Loucy (cell line): ENCODE results near the gene RPS6KA5.

Experiments used
- EZH2phosphoT487 ChIP-seq: fragments of 200-600 bp; IDR thresholded peaks from 2 replicates; pipeline ENCODE4 v1.6.1; 2018; ENCODE audit warnings: antibody characterized with exemption, mild to moderate bottlenecking, moderate library complexity, borderline replicate concordance
- TF ChIP-seq, protein P1 (sequence below): fragments of 200-600 bp; sonication (generic); conservative IDR thresholded peaks from 2 replicates; pipeline ENCODE4 v1.5.1; 2014; ENCODE audit warnings: mild to moderate bottlenecking, antibody characterized with exemption, low read length

DNA sequence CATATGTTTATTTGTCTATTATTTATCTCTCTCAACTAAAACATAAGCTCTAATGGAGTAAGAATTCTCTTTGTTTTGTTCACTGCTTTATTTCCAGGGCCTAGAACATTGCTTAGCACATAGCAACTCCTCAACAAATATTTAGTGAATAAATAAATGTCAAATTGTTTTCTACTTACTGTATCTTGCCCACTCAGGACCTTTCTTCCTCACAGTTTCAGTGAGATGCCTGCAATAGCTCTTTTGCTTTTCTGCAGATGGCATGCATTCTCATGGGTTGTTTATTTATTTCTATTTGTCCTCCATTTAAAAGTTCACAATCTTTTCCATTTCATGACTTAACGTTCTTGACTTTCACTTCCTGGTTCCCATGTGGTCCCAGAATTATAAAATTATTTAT, 149.3 kb downstream of the RPS6KA5 start:
- TF ChIP-seq, protein P1, sequence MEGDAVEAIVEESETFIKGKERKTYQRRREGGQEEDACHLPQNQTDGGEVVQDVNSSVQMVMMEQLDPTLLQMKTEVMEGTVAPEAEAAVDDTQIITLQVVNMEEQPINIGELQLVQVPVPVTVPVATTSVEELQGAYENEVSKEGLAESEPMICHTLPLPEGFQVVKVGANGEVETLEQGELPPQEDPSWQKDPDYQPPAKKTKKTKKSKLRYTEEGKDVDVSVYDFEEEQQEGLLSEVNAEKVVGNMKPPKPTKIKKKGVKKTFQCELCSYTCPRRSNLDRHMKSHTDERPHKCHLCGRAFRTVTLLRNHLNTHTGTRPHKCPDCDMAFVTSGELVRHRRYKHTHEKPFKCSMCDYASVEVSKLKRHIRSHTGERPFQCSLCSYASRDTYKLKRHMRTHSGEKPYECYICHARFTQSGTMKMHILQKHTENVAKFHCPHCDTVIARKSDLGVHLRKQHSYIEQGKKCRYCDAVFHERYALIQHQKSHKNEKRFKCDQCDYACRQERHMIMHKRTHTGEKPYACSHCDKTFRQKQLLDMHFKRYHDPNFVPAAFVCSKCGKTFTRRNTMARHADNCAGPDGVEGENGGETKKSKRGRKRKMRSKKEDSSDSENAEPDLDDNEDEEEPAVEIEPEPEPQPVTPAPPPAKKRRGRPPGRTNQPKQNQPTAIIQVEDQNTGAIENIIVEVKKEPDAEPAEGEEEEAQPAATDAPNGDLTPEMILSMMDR, result no peak
- TF ChIP-seq EZH2phosphoT487, result no peak
